NCI-H1092 treated with DMSO at 0.1 percent for 48 hours (cell line): ENCODE measurements around the gene RAI14.

Experiments used
- DNase-seq: peaks from one replicate; lab custom pipeline; 2025; lab: John Stamatoyannopoulos, UW

Gene RAI14

DNA sequence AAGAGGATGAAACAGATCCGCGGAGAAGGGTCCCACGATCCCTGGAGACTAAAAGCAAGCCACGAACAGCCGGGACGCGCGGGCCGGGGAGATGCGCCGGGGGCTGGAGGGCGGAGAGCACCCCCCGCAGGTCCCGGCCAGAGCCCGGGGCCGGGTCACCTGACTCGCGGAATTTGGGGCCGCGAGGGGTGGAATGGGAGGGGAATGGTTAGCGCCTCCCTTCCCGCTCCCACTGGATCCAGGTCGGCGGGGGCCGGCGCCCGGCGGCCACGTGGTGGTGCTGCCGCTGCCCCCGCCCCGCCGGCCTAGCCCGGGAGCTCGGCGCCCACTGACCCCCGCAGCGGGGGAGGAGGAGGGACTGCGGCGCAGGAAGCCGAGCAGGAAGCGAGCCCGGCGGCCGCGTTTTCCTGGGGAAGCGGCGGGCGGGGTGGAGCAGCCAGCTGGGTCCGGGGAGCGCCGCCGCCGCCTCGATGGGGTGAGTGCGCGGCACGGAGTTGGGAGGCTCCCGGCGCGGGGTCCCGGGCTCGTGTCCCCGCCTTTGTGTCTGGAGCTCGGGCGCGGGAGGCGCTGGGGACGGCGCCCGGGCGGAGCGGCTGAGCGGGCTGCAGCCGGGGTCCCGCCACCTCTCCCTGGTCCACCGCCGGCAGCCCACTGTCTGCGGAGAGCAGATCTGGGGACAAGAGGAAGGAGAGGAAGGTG is at the start of gene RAI14:
Gene RAI14 (plus strand): TSS at position 328 of the 699 bp plus-strand sequence. CDS start 30,592 bp downstream, outside the sequence.
- DNase-seq = no peak

DNA sequence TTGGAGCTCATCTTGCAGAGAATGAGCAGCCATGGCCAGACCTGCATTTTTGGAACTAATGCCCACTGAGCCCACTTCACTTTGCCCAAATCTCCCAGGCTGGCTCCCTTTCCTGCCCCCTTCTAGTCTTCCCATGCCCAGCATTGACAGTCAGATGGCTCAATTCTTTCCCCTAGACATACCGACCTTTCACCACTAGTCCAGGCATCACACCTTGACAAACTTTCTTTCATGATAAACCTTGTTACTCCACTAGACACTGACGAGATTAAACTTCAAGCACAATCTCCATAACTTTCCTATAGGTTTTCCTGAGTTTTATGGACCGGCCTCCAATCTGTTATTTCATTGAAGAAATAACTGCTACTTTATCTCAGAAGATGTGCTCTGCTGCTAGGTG is 47.8 kb upstream of the RAI14 start:
- DNase-seq = no peak

DNA sequence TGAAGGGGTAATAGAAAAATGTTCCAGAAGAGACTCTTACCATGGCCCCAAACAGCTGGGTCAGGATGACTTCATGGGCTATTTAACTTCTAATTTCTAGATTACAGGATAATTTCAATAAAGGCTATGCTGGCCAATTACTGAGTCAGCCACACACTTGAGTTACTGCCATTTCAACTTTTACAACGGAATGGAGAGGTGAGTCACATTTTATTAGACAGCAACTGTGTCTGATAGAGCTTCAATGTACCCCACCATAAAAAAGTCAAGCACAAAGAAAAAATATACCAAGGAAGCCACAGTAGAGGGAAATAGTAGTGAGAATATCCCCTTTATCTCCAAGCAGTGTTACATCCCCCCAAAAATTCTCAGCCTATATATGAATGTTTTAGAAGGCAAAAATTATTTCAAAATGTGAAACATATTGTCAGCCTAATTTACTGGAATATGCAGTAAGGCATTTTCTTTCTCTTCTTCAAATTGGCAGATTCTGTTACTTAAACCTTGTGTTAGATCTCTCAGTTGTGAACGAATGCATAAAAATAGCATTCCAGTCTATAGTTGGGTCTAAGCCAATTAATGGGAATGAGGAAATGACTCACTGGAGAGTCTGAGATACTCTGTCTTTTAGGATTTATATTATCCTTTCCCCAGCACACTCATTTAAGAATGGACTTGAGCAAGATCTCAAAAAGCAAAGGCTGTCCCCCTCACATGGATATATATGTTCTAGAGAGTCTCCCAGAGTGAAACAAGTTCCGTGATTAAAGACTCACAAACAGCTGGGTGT is 47.1 kb upstream of the RAI14 start:
- no peak for DNase-seq

DNA sequence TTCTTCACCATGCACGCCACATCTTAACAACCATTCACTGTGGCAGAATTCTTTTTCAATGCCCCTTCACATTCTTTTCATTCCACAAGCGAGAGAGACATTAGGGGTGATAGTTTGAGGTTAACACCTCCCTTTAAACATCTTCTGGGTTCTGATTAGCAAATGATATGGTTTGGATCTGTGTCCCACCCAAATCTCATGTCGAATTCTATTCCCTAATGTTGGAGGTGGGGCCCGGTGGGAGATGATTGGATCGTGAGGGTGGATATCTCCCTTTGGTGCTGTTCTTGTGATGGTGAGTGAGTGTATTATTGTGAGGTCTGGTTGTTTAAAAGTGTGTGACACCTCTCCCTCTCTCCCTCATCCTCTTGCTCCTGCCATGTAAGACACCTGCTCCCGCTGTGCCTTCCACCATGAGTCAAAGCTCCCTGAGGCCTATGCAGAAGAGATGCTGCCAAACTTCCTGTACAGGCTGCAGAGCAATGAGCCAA is 46.1 kb upstream of the RAI14 start:
- DNase-seq = no peak

DNA sequence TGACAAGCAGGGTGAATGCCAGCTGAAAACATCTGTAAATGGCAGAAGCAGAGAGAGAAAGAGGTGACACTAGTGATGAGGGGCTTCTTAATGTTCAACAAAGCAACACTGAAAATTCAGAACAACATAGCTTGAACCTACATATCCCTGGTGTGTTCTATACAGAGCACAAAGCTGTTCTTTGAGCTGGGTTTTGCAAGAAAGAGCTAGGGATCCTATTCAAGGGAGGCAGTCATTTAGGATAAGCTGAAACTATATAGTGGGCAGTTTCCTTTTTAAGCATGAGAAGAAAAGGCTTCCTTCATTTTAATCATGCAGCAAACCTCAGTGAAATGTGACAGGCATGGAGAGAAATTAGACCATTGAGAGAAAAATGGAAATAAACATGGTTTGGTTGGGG is 45.6 kb upstream of the RAI14 start:
- DNase-seq = no peak

DNA sequence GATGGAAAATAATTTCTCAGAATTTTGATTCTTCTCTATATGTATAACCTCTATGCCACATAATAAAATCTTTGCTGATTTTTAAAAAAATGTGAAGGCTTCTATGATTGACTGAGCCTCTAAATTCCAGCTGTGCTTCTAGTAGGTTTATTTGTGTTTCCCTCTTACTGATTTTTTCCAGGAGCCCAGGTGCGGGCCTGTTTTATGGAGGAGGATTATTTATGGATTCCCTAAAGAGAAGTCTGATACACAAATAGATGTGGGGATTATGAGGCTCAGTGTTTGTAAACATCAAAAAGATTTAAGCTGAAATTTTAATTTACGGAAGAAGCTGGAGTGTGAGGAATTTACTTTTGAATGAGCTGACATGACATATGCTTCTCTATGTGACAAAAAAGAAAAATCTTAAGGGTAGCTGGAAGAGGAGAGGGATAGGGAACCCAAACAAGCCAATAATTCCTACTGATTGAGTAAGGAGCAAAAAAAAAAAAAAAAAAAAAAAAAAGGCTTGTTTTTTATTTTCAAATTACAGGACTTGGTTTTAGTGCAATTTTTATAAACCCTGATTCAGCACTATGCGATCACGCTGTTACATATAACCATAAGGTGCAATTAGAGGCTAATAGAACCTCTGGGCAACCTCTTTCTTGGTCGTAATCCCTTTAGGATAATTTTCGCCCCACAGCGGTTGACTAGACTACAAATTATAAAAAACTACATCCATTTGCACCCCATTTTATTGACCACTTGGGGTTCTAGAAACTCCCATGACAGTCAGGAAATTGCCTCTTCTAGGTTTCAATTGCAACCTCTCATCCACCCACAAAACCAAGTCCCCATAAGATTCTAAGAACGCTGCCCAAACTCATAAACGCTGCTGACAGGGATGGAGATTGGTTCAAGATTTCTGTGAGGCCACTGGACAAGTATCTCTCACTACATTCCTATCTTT is 44.4 kb upstream of the RAI14 start:
- no peak for DNase-seq

DNA sequence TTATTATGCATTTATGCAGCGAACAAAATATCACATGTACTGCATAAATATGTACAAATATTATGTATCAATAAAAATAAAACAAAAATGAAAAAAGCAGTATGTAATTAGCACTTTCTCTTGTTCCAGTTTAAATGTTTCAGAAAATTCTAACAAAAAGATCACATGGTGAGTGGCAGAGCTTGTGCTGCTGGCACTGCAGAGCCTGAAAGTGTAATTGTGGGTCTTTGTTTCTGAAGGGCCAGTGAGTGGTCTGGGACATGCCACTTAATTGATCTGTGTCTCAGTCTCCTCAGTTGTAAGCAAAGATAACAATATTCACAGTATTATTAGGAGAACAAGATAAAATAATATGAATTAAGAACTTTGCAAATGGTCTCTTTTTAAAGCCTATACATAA is 39.5 kb upstream of the RAI14 start:
- no peak for DNase-seq

DNA sequence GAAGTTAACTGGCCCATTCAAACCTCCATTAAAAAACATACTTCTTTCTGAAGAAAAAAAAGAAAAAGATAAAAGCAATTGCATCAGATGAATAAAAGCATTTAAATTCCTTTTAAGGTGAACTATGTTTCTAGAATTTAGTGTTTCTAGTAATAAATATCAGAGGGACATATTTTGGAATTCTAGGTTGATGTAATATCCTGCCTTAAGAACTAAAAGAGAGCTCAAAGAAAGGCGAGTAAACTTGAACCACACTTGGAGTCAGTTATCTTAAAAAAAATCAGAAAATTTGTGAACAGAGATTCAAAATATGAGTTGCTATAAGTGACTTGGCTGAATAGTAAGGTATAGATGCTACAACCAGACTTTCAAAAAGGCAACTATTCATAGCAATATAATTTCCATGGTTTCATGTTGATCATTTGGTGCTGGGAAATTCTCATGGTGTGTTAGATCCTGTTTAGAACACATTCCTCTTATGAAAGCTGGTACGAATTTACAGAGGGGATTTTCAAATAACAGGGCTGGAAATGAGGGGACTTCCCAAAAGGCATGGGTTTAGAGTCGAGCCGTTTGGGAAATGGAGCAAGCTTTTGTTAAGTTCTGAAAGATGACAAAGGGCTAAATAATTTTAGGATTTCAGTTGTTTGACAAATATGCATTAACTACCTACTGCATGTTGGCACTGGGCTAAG is 37.6 kb upstream of the RAI14 start:
- no peak for DNase-seq

DNA sequence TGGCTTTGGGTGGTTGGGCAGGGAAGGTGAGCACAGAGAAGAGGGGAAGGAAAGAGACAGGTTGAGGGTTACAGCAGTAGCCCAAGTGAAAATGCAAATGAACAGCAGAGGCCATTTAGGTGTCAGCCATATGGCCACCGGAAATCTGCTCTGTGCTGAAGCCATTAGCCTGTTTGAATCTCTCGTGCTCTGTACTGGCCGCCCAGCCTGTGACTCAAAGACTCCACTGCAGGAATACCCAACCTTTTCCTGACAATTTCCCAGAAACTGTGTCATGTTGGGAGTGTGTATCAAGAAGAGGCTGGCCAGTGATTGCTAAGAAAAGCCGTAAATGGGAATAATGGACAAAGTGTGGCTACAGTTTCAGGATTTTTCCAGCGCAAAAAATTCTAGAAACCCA is 35.9 kb upstream of the RAI14 start:
- DNase-seq = no peak

DNA sequence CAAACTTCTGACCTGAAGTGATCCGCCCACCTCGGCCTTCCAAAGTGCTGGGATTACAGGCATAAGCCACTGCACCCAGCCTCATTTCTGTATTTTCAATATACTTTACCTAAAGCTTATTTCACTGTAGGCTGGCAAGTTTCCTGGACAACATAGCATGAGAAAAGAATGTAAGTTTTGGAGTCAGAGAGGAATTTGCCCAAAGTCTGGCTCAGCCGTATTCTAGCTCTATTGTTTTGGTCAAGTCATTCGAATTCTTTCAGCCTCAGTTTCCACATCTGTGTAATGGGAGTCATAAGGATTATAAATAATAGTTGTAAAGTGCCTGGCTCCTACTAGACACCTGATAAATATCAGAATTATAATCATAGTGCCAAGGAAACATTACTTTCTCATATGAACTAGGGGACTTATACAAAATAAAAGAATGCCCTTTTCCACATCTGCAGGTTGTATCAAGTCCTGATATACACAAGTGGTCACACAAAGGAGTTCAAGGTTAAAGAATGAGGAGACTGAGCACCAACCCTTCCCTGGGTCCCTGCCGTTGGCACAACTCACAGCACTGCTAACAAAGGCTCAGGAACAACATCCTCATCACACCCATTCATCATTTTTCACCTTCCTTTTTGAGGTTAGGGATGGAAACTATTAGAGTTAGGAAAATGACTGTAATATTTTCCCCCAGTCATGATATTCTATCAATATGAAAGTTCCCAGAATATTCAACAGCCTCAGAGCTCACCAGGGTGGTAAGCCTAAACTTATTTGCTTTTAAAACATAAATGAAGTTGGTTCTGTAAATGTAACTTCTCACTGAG is 34.6 kb upstream of the RAI14 start:
- DNase-seq = no peak

DNA sequence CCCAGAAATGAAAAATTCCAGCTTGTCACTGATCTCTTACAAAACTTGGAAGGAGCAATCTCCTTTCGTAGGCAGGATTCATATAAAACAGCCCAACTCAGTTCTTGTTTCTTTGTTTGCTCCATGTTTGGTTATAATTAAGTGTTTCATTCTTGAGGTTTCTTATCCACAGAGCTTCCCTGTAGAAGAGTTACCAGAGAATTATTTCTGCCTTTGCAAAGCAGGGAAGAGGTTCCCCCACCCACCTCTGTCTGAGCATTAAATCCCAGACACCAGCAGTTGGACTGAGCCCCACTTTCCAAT is 34.1 kb upstream of the RAI14 start:
- no peak for DNase-seq

DNA sequence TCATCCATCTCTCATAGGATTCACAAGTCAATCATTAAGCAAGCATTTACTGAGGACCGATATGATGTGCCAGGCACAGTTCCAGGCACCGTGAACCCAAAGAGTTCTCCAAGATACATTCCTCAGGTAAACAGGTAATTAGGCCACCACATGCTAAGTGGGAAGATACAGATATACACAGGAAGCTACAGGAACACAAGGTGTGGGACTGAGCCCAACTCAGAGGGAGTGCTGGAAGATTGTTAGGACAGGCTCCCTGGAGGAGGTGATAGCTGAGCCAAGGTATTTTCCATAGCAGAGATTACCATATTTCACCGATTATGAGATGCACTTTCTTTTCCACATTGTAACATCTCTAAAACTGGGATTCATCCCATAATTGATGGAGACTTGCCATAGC is 31.4 kb upstream of the RAI14 start:
- DNase-seq = no peak

DNA sequence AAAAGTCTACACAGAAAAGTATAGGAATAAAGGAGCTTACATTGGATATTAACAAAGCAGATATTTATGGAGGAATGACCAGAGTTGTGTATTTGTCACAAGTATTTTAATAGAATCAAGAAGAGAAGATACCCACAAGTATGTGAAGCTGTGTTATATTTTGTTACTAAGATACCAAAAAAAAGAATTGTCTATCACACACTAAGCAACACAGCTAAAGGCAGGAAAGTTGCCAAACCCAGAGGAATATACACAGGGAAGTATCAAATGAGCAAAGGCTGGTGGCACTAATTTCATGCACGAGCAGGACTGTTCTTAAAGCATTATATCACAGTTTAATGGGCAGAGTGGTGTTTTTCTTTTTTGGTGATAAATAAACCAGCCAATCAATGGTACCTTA is 30.9 kb upstream of the RAI14 start:
- DNase-seq = no peak

DNA sequence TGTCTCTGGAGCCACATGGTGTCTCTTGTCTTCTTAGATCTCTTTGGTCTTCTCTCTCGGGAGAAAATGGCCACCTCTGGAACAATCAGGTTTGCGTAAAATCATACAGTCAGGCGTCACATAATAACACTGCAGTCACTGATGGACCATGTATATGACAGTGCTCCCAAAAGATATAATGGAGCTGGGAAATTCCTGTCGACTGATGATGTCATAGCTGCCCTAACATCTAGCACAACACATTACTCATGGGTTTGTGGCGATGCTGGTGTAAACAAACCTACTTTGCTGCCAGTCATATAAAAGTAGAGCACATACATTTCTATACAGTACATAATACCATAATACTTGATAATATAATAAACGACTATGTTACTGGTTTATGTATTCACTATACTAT is 30.1 kb upstream of the RAI14 start:
- DNase-seq = no peak

DNA sequence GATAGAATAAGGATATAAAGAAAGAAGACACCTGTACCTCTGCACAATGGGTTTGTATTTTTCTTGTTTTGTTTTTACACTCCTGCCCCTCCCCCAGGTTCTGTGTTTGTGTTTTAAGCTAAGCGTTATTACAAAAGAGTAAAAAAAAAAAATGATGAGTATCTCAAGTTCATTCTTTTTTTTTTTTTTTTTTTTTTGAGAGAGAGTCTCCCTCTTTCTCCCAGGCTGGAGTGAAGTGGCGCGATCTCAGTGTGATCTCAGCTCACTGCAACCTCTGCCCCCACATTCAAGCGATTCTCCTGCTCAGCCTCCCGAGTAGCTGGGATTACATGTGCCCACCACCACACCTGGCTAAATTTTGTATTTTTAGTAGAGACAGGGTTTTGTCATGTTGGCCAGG is 29.4 kb upstream of the RAI14 start:
- no peak for DNase-seq

DNA sequence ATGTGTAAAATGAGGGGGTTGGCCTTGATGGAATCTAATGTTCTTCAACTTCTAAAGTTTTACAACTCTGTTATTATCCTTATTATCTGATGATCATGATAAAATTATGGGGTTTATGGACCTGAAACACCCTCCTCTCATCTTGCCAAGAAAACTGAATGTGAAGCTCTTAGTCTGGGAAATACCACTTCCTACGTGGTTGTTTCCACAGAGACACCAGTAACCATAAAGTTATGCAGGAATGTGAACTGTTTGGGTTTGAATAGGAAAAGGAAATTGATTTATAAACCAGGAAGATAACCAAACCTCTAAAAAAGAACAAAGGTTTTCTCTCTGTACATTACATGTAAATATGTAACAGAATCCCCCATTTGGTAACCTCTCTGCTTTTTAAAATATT is 28.3 kb upstream of the RAI14 start:
- DNase-seq = no peak

DNA sequence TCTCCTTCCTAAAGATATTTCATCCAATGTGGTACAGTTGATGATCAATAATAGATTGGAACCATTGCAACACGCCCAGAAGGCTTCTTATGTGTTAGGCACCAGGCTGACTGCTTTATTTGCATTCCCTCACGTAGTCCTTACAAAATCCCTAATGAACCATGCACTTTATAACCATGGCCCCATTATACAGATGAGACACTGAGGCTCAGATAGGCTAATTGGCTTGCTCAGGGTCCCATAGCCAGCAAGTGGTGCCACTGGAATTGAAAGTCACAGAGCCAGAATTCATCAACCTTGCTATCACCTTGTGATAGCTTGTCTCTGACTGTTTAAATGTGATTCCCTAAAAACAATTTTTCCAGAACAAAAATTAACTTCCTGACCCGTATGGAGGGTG is 27.8 kb upstream of the RAI14 start:
- no peak for DNase-seq

DNA sequence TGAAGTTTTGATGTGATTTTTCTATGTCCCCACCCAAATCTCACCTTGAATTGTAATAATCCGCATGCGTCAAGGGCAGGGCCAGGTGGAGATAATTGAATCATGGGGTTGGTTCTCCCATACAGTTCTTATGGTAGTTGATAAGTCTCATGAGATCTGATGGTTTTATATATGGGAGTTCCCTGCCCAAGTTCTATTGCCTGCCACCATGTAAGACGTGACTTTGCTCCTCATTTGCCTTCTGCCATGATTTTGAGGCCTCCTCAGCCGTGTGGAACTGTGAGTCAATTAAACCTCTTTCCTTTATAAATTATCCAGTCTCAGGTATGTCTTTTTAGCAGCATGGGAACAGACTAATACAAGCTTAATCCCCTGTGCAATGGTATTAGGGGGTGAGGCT is 25.5 kb upstream of the RAI14 start:
- no peak for DNase-seq

DNA sequence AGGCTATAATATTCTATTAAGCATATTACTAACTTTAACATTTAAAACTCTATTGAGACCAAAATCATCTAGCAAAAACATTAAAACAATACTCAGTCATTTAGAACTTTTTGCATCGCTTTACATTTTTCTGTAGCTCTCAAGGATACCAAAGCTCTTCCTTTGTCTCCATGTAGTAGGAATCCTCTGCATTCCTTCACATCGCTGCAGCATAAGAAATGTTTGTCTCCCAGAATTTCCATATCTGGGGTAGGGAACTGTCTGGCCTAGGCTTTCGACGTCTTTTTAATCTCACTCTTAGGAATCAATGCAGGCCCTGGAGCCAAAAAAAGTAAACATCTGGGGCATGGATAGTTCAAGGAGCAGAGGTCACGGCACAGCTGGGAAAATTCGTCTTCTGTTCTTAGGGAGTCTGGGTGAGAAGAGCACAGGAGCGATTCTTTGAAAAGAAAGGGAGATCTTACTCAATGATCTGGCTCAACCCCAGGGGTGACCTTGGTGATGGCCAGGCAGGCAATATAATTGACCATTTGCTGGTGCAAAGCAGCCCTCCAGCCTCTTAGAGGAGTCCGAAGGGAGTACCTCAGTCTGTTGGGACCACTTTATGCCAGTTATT is 23.2 kb upstream of the RAI14 start:
- no peak for DNase-seq

DNA sequence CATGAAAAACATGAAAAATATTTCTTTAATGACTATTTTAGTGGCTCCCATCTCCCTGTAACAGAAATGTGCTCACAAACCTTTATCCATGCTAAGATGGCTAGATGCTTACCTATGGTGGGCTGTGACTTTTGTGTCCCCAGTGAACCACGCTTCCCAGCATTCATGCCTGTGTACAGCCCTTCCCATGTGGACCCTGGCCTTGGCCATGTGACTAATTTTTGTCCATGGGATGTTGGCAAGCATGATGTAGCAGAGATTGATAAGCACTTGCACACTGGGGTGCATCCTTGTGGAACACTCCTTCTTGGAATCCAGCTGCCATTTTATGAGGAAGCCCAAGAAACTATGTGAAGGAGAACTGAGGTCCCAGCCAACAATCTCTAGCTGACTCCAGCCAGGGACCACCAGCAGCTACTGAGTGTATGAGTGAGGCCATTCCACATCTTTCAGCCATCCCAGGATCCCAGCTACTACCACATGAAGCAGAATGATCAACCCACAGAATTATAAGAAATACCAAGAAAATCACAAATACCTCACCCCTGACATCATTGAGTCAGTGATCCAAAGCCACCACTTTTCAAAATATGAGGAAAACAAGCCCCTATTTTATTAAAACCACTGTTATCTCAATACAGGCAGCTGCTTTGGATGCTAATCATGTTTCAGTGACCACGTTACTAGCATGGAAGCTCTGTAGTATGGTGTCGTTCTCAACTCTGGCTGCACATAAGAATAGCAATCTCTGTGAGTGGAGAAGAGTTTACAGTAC is 16.1 kb upstream of the RAI14 start:
- no peak for DNase-seq
